Stimulated activated CD8-positive, alpha-beta memory T cell treated with anti-CD3 and anti-CD28 coated beads, Interleukin-2, amount 100 ng/mL, for 48 hours (primary cell): Measurements from ENCODE around the gene PPP2R5C.
A peak's percentile ranks its signal among the peaks of the same experiment; 100 is the strongest.
"Not testable (repeated sequence)": the region's sequence is repeated elsewhere in the genome, so short reads cannot be mapped to it uniquely, and the experiment has no call there.

Source experiments
- DNase-seq, 2 donors: peaks; one replicate each; pipeline ENCODE4 v3.0.0-alpha.2; 2020; ENCODE audit warnings: low read depth in 2 of 2

The PPP2R5C gene

GRCh38 chr14:101761032-101761880 is at the start of gene PPP2R5C:
PPP2R5C (plus strand) TSS chr14:101761709; CDS start chr14:101761894, 185 bp downstream.
- DNase-seq = peak; percentile 78 to 79

DNA sequence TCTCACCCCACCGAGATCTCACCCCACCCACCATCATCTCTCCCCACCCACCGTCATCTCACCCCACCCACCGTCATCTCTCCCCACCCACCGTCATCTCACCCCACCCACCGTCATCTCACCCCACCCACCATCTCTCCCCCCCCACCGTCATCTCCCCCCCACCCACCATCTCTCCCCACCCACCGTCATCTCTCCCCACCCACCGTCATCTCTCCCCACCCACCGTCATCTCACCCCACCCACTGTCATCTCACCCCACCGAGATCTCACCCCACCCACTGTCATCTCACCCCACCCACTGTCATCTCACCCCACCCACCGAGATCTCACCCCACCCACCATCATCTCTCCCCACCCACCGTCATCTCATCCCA is 49.7 kb upstream of the PPP2R5C start:
- not testable (repeated sequence) for DNase-seq

DNA sequence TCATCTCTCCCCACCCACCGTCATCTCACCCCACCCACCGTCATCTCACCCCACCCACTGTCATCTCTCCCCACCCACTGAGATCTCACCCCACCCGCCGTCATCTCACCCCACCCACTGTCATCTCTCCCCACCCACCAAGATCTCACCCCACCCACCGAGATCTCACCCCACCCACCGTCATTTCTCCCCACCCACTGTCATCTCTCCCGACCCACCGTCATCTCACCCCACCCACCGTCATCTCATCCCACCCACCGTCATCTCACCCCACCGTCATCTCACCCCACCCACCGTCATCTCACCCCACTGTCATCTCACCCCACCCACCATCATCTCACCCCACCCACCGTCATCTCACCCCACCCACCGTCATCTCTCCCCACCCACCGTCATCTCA is 49.2 kb upstream of the PPP2R5C start:
- DNase-seq = not testable (repeated sequence)

DNA sequence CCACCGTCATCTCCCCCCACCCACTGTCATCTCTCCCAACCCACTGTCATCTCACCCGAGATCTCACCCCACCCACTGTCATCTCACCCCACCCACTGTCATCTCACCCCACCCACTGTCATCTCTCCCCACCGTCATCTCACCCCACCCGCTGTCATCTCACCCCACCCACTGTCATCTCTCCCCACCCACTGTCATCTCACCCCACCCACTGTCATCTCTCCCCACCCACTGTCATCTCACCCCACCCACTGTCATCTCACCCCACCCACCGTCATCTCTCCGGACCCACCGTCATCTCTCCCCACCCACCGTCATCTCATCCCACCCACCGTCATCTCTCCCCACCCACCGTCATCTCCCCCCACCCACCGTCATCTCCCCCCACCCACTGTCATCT is 48.4 kb upstream of the PPP2R5C start:
- not testable (repeated sequence) for DNase-seq

- DNase-seq = no peak
Measured at GRCh38 chr14:101713621-101714349, 47.7 kb upstream of the PPP2R5C start.

- DNase-seq = no peak
Measured at GRCh38 chr14:101714394-101714793, 47.1 kb upstream of the PPP2R5C start.

DNA sequence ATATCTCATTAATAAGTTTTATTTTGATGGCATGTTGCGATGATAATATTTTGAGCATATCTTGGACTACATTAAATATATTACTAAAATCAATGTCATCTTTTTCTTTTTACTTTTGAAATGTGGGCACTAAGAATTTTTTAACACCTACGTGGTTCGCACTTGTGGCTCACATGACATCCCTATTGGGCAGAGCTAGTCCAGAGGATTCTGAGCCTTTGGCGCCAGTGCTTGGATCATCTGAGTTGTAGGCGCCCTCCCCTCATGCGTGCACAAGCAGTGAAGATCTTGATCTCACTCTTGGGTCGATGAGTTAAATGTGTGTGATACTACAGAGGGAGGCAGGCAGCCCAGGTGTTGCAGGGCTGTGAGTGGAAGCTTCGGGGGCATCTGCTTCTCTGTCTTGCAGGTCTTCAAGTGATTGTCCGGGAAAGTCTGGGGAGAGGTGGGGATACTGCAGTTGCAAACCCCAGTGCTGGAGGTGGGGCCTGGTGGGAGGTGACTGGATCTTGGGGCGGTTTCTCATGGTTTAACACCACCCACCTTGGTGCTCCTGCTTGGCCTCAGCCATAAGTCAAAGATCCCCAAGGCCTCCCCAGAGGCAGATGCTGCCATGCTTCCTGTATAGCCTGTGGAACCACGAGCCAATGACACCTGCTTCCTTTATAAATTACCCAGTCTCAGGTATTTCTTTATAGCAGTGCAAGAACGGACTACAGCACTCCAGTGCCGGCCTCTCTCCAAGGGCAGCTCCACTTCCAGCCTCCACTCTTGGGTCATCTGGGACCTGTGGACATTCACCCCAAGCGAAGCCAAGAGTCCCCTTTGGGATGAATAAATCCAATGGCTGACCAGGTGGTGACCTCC is 46.1 kb upstream of the PPP2R5C start:
- DNase-seq = no peak

DNA sequence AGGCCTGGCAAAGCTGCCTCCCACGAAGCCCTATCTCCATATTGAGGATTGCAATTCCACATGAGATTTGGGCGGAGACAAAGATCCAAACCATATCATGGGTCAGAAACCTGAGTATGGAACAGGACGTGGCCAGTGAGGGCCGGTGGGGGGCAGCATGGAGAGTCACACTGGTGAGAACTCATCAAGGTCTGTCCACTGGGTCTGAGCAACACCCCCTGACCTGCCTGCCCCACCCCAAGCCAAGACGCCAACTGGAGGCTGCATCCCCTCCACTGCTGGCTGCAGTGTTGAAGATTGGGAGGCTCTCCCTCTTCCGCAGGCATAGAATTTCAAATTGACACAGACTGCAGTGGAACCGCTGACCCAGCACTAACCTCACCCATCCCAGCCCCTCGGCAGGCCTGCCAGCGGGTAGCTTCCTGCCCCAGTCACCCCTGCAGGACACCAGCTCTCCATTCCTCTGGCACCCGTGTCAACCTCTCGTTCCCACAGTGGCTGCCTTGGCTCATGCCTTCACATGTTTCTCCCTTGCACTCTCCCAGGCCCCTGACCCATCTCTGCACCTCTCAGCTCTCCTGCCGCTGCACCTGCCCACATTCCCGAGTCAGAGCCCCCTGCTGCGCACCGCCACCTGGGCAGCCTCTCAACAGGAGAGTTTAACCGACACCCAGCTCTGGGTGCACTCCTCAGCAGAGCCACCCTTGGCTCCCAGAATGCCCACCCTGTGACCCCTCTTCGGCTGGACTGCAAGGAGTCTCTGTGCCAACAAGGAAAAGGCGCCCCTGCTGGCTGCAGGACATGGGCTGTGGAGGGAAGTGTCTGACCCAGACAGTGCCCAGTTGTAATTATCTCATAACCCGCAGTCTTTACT is 45.2 kb upstream of the PPP2R5C start:
- no peak for DNase-seq

GRCh38 chr14:101716956-101717662 is 44.4 kb upstream of the PPP2R5C start:
- DNase-seq = no peak

DNA sequence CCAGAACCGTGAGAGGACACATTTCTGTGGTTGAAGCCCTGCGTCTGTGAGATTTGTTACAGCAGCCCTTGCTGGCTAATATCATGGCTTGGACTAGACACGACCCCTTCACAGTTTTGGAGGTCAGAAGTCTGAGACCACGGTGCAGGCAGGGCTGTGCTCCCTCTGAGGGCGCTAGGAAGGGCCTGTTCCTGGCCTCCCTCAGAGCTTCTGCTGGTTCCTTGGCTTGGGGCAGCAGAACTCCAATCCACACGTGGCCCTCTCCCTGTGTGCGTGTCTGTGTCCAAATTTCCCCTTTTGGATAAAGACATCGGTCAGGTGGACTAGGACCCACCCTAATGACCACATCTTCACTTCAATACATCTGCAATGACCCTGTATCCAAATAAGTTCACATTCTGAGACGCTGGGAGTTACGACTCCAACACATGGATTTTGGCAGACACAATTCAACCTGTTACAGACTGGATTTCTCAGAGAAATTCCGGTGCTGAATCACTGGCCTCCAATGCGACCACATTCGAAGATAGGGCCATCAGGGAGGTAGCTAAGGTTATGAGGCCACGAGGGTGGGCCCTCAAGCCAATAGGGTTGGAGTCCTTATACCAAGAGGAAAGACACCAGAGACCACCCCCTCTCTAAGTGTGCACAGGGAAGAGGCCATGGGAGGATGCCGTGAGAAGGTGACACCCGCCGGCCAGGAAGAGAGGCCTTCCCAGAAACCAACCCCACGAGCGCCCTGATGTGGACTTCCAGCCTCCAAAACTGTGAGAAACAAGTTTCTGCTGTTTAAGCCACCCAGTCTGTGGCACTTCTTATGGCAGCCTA is 43.6 kb upstream of the PPP2R5C start:
- DNase-seq = no peak

DNA sequence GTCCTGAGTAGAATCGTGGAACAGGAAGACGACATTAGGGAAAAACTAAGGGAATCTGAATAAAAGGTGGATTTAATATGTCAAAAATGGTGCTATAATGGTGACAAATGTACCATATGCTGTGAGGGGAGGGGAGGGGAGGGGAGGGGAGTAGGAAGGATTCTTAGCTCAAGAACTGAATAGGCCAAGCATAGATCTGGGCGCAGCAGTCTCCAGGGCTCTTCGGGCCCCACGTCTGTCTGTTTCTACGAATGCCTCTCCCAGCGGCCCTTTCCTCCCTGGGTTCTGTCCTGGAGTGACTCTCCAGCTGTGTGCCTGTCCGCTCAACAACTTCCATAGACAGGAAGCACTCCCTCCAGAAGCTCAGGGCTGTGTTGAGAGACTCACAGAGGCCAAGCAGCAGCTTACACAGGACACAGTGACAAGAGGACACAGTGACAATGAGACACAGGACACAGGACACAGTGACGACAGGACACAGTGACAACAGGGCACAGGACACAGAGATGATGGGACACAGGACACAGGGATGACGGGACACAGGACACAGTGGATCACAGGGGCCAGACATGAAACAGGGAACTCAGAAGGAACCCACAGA is 42.4 kb upstream of the PPP2R5C start:
- DNase-seq = no peak

GRCh38 chr14:101719708-101720107 is 41.8 kb upstream of the PPP2R5C start:
- DNase-seq = no peak

GRCh38 chr14:101721111-101721510 is 40.4 kb upstream of the PPP2R5C start:
- DNase-seq = no peak

DNA sequence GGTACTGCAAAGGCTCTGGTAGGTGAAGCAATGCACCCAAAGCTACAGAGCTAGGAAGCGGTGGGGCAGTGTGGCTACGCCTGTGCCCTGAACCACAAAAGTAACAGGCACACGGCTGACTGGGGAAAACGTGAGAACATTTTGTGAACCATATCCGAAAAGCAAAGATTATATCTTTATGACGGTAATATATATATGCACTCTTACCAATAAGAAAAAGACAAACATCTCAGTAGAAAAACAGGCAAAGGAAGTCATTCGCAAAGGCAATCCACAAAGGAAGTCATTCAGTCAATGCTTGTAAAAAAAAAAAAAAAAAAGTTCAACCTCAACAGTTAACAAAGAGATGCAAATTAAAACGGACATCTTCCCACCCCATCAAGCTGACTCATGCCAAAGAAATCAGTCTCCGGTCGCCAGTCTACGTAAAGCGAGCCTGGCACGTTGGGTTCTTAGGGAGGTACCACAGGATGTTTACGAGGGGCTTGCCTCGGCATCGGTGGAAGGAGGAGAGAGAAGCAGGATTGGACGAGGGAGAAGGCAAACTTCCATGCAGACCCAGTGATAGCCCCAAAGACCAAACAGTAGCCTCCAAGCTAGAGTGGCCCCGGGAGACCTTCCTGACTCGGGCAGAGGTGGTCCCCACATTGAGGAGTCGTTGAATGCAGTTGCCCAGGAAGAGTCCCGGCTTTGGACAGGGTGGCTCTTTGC is 39.4 kb upstream of the PPP2R5C start:
- DNase-seq = peak in 1 of 2 donors; percentile 48

- no peak for DNase-seq
Measured at GRCh38 chr14:101723061-101723595, 38.4 kb upstream of the PPP2R5C start.

DNA sequence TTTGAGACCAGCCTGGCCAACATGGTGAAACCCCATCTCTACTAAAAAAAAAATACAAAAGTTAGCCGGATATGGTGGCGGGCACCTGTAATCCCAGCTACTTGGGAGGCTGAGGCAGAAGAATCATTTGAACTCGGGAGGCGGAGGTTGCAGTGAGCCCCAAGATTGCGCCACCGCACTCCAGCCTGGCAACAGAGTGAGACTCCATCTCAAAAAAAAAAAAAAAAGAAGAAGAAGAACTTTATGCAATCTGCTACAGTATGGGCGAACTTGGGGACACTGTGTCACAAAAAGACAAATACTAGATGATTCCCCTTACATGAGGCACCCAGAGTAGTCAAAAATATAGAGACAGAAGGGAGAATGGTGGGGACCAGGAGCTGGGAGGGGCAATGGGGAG is 35.9 kb upstream of the PPP2R5C start:
- not testable (repeated sequence) for DNase-seq

DNA sequence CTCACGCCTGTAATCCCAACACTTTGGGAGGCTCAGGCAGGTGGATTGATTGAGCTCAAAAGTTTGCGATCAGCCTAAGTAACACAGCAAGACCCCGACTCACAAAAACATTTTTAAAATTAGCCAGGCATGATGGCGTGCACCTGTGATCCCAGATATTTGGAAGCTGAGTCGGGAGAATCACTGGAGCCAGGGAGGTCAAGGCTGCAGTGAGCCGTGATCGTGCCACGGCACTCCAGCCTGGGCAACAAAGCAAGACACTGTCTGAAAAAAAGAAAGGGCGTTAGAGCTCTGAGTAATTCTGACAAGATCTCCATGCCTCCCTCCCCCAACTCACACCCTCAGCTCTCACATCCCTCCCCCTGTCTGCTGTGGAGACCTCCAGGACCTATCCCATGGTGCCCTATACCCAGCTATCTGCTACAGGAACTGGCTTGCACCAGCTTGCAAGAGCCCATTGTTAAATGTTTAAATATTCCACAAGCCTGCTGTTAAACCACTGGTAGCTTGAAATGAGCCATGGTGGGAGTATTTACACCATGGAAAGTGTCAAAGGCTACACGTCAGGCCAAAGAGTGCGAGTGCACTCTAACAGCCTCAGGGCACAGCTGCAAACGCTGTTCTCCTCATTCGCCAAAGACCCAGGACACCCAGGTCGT is 35.1 kb upstream of the PPP2R5C start:
- no peak for DNase-seq

GRCh38 chr14:101726954-101727302 is 34.6 kb upstream of the PPP2R5C start:
- no peak for DNase-seq
